GM03348 (cell line): ENCODE data around the gene TBC1D10B.

ENCODE experiments used
- DNase-seq: peaks from one replicate; pipeline ENCODE4 v3.0.0; 2012; ENCODE audit warnings: low spot score

The TBC1D10B gene

DNA sequence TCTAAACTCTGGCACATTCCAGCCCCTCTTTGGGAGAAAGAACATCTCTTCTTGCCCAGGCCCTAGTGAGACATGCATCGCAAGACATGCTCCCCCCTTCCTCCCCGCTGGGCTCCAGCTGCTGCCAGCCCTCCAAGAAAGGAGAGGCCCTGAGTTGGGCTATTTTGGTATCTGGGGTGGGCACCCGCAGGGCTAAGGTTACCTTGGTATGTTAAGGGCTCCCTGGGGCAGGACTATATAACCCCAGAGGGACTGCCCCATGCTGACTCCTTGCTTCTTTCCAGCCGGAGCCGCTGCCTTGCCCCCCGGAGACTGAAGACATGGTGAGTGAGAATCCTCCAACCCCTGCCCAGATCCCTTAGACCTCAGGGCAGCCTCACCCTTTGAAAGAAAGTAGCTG, 4.2 kb upstream of the TBC1D10B start, which contains the start of gene MYL11:
Gene MYL11, plus strand, starts transcription at position 265 of the 400 bp plus-strand sequence. Its CDS starts 56 bp downstream, at position 321.
- no peak for DNase-seq

DNA sequence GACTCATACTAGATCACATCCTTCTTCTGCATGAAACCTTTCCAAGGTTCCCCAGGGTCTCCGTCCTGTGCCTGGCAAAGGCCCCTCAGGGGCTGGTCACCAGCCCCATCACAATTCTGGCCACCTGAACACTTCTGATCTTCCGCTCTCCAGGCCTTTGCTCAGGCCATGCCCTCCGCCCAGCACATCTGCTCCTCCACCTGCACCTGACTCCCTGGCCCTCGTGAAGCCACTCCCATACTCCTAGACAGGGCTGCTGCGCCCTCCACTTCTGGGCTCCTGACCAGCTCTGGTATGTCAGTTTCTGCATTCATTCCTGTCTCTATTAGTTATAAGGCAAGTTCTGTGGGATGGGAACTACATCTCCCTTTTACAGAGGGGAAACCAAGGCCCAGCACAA, 2.4 kb upstream of the TBC1D10B start:
- DNase-seq = no peak

DNA sequence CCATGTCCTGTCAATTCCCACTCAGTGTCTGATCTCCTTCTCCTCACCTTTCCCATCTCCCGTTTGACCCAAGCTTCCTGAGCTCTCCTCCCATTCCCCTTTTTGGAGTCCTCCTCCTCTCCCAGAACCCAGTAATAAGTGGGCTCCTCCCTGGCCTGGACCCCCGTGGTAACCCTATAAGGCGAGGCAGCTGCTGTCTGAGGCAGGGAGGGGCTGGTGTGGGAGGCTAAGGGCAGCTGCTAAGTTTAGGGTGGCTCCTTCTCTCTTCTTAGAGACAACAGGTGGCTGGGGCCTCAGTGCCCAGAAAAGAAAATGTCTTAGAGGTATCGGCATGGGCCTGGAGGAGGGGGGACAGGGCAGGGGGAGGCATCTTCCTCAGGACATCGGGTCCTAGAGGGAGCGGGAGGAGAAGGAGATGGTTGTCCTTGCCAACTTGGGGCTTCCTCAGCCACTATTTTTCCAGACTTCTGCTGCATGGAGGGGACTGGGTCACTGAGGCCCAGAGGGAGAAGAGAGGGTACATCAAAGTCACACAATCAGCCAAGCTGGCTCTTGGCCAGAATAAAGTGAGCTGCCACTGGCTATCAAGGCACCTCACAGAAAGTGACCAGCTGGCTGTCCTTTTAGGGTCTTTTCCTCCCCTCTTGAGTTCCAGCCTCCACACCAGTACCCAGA, 1.9 kb upstream of the TBC1D10B start:
- DNase-seq = no peak

DNA sequence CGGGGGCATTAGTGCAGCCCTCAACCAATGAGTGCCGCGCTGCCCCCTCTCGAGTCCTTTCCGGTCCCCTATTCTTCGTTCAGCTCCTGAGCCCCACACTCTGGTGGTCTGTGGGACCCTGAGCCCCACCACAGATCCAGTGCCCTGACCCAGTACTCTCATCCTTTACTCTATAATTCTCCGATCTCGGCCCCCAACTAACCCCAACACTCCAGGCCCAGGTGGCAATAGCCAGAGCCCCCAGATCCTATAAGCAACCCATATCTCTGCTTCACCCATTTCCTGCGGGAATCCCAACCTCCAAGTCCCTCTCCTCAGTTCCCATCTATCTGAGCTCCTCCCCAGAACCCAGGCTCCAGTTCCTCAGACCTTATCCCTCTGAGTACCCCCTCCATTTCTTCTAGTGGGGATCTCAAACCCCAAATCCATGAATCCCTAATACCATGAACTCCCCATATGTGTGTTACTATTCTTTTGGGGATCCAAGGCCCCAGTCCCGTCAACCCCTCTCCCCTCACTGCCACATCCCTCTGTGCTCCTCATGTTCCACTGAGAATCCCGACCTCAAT, 1.0 kb upstream of the TBC1D10B start:
- no peak for DNase-seq

DNA sequence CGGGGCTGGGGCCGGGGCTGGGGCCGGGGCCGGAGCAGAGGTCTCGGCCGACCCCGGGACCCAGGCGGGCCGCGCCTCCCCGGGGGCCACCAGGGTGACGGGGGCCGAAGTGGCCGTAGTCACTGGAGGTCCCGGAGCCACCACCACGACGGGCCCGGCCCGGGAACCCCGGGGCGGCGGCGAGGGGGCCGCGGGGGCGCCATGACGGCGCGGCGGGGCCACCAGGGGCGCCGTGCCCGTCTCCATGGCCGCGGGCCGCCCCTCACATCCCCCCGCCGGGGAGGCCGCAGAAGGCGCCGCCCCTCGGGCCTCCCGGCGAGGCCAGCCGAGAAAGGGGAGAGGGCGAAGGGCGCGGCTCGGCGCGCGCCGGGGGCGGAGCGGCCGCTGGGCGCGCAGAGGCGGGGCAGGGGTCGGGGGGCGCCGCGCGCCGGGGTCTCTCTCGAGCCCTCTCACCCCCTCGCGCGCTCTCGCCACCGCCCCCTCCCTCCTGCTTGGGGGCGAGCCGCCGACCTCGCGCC, 297 bp downstream of the TBC1D10B start:
- no peak for DNase-seq

DNA sequence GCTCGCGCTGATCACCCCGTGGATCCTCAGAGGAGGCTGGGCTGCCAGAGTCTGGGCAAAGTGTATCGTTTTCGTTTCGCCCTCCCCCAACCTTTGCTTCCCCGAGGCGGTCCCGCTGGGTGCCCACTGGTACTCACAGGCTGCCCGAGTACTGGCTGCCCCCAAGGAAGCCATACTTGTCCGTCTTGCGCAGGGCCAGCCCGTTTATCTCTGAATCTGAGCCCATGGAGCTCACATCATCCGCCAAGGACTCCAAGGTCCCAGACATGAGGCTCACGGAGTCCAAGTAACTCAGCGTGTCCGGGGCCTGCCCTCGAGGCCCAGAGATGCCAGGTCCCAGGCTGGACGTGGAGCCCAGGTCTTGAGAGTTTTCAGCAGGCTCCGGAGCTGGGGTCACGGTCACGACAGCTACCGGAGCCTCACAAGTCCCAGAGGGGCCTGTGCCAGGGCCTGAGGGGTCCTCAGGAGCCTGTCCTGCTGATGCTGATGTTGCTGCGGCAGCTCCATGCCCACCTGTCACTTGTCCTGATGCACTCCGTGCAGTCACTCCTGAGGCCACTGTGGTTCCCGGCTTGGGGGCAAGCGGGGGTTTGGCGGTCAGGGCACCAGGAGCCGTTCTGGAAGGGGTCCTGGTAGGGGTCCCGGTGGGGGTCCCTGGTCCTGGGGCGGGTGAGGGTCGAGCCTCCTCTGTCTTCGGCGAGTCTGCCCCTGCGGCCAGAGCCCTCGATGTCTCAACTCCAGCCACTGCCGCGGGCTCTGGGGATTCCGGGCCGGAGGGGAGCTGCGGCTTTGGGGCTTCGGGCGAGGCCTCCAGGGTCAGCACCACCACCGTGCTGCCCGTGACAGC, 980 bp downstream of the TBC1D10B start:
- no peak for DNase-seq

DNA sequence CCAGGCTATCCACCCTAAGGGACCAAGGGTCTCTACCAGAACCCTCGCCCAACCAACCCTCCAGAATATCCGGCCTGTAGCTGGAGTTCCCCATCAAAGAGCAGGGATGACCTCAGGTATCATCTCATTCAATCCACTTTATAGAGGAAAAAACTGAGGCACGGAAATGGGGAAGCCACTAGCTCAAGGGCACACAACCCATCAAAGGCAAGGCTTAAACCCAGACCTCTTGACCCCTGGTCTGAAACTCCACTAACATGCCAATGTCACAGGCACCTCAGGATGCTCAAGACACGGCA, 1.6 kb downstream of the TBC1D10B start:
- DNase-seq = no peak

DNA sequence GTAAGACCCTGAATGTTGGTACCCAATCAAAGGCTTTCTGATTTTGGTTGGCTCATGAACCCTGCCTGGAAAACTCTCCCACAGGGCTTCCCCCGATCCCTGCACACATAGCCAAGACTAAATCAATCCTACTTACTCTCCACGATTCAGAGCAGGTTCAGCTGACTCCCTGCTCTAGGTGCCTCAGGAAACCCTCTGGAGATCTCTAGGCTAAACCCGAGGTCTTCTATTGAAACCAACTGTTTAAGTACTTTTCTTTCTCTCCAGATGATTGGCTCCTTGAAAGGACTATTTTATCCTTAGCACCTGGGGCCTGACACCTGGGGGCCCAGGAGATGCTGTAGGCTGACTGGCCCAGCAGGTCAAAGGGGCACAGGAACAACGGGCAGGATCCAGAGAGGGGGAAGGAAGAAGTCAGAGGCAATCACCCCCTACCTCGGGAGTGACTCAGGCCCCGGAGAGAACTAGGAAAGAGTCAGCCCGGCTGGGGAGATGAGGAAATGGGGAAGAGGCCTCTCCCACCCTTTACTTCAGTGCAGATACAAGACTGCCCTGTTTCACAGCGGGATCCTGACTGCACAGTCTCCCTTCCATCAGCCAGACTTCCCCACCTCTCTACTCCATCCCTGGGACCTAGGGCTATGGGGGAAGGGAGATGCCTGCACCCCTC, 2.0 kb downstream of the TBC1D10B start:
- DNase-seq = peak; percentile 60

DNA sequence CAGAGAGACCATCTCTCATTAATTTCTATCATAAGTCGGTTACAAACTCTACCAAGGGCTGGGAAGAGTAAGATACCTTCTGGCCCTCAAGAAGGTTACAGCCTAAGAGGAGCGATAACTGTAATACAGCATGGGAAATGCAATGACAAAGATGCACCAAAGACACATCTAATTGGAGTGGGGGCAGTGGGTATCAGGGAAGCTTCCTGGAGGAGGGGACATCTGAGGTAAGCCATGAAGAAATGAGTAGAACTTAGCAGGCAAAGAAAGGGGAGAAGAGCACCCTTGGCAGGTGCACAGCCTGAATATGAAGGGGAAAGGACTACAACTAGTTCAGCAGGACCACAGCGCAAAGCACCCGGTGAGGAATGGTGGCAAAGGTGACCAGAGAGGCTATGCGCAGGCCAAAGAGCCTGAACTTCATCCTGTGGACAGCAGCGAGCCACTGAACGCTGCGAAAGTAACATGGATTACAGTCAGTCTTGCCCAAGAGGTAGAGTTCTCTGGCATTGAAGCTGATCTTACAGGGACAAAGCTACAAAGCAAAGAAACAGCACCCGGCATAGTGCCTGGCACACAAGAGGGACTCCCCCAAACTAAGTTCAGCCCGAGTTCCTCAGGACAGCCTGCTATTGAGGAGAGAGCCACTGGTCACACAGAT, 2.8 kb downstream of the TBC1D10B start:
- no peak for DNase-seq

DNA sequence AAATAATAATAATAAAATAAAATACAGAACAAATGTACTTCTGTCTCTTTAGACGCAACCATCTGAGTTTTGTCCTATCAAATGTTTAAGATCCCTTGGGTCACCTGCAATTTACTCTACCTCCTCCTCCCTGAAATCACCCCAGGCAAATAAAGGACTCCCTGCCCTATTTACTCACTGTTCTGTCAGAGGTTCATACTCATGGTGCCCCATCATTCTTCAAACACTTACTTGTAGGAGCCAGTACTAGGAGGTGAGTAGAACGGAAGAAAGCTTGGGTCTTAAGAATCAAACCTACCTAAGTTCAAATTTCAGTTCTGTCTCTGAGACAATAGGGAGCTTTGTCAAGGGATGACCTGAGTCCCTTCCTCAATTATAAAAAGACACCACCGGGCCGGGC, 3.8 kb downstream of the TBC1D10B start:
- no peak for DNase-seq

DNA sequence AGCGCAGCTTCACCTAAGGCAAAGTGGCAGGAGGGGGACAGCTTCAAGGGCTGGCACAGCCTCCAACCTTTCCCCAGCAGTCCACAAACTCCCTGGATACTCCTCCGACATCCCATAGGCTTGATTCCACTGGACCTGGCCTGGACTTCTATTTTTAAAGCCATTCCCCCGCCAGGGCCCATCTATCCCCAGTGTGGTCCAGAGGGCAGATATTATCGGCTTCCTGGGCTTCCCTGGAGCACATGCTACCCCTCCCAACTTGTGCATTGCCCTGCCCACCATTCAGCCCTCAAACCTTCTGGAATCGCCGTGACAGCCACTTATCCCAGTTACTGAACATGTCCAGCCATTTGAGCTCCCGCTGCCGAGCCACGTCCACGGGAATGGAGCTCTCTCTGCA, 5.1 kb downstream of the TBC1D10B start:
- no peak for DNase-seq

DNA sequence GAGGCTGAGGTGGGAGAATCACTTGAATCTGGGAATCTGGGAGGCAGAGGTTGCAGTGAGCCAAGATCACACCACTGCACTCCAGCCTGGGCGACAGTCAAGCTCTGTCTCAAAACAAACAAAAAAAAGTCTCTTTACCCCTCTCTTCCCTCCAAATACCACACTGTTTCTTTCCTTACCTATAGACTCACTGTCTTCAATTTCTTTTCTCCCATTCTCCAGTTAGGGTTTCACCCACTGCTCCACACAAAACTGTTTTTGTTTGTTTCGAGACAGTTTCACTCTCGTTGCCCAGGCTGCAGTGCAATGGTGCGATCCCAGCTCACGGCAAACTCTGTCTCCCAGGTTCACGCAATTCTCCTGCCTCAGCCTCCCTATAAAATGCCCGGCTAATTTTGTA, 9.1 kb downstream of the TBC1D10B start:
- no peak for DNase-seq

DNA sequence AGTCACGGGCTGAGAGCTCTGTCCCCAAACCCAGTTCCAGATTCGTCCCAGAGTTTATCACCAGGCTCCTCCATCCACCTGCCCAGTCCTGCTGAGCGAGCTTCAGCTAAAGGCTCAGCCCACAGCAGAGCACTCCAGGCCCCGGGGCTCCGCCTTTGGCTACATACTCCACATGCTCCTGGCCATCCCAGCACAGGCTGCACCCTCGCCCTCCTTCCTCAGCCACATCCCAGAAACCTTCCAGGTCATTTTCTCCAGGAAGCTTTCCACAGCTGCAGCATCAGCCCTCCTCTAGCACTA, 10.5 kb downstream of the TBC1D10B start:
- DNase-seq = no peak

DNA sequence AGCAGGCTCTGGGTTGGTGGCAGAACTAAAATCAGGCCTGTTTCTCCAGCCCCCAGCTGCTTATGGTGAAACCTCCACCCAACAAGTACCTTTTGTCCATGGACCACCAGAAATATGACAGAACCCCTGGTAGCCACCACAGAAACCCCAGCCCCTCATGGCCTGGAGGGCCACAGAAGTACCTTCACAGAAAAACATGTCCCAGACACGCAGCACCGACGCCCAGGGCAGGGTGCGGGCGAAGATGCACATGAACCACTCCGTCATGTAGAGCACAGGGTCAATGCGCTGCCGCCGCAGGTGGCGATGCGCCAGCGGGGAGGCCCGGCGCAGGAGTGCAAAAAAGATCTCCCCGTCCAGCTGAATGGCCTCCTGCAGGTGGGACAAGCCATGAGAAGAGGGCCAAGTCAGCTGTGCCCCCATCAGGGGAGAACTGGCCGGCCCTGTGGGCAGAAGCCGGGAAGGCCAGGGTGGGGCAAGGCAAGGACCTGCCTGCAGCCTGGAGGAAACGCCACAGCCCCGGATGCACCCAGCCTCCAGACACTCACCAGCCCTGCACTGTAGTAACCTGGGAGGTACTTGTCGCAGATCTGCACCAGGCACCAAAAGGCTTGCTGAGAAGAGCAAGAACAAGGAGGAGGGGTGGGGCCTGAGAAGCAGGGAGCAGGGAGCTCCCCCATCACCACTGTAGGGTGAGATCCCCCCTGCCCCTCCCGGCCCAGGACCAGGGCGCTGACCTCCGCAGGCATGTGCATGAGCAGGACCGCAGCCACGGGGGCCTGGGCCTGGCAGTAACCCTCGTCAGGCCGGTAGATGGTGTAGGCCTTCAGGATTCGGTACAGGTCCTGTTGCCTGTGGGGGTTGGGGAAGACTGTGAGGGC, 11.1 kb downstream of the TBC1D10B start:
- no peak for DNase-seq

DNA sequence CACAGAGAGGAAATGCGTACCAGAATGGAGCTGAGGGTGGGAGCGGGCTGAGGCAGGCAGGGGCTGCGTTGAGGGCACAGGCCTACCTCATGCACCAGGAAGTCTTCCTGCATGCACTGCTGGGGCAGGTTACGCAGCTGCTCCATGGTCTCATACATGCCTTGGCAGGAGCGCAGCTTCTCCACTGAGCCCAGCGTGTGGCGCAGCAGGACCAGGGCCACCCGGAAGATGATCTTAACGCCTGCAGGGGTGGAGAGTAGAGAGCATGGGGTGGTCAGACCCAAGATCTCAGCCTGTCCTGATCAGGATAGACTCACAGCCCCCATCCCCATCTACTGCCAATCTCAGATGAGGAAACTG, 11.7 kb downstream of the TBC1D10B start:
- no peak for DNase-seq

DNA sequence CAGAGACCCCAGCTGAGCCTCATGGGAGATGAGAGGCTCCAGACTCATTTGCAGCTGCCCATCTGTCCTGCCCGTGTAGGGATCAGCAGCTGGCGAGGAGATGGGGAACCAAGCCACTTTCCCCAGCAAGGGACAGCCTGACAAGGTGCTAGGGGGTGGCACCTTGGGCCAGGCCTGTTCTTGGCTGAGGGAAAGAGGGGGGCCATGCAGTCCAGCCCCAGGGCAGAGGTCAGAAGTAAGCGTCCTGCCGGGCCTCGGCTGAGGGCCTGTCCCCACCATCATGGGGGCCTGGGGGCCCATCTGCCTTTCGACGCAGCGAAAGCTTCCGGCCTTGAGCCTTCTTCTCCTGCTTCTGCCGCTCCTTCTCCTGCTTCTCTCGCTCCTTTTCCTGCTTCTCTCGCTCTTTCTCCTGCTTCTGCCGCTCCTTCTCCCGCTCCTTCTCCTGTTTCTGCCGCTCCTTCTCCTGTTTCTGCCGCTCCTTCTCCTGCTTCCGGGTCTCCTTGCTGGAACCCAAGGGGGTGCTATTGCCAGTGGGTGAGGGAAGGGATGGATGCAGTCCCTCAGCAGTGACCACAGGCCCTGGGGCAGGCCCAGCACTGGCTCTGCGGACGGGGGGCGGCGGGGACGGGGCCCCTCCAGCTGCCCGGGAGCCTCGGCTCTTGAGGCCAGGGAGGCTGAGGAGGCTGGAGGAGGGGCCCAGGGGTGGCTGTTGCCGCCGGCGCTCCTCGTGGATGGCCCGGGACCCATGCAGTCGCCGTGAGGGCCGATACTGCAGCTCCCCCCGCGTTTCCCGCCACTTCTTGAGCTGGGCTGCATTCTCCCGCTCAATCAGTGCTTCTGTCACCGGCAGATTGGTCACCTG, 12.3 kb downstream of the TBC1D10B start:
- DNase-seq = no peak

DNA sequence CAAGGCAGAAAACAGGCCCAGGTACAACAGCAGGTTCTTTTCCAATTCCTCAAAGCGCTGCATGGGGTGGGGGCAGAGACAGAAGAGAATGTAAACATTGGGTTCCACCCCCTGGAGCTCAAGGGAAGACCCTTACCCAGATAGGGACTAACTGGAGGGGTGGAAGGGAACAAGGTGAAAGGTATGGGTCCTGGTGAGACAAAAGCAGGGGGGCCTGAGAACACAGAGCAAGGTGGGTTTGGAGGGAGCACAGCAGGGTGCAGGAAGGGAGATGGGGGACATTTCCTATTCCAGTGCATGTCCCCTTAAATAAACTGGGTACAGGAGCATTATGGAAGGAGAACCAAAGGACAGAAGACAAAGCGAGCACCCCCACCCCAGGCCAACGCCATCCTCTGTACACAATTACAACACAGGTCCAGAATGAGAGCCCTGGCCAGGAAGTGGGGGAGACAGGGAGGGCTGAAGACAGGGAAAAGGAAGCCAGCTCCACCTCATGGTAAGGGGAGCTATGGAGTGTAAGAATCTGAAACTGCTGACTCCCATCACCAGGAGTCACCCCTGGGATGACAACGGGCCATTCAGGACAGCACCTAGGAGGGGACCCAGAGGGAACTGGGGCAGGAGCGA, 13.1 kb downstream of the TBC1D10B start:
- no peak for DNase-seq

DNA sequence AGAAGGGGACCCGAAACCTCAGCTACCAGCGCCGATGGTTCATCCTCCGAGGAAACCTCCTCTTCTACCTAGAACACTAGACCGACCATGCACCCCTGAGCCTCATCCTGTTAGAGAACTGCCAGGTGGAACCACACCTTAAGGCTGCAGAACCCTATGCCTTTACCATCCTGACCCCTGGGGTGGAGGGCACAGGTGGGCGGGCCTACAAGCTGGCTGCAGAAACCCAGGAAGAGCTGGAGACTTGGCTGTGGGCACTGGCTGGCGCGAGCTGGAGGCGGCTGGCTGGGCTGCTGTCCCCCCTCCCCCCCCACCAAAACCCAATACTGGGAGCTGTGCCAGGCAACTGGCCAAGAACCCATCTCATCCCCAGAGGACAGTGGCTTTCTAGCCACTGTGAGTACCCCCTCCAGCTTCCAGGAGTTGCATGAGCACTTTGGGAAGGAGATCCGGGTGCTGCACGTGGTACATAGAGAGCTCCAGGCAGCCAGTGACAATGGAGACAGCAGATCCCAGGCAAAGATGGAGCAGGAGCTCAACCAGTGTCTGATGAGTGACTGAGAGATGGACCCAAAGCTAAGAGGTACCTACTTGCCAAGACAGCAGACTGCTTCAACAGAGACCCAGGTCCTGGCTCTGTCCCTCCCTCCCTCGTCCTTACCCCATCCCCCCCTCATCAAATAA, 13.8 kb downstream of the TBC1D10B start:
- DNase-seq = no peak

DNA sequence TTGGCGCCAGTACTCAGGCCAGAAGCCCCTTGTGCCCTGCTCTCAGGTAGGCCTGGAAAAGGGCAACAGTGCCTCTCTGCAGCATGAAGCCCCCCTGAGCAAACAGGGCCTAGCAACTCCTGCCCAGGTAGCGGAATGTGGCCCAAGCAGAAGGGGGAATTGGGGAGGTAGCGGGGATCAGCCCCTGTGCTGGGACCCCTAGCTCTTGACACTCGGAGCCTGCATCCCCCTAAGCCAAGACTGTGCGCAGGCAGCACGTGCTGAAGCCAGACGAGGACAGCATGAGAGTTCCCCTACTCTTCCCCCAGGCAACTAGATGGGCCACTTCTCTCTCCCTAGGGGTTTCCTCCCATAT, 14.4 kb downstream of the TBC1D10B start:
- DNase-seq = no peak
